NT2/D1 (cell line): Measurements from ENCODE around the gene FAF1.

Experiments used
- SUZ12 ChIP-seq: IDR thresholded peaks from 2 replicates; pipeline ENCODE4 v1.6.1; 2011; ENCODE audit not compliant: insufficient read length, insufficient read depth; ENCODE audit errors: extremely low read depth
- YY1 ChIP-seq: IDR thresholded peaks from 2 replicates; pipeline ENCODE4 v1.6.1; 2011; ENCODE audit not compliant: insufficient read length, insufficient read depth
- ZNF274 ChIP-seq: IDR thresholded peaks from 2 replicates; pipeline ENCODE4 v1.6.1; 2011; ENCODE audit warnings: mild to moderate bottlenecking, low read depth, low read length

GRCh38 chr1:50620680-50621329 is 339.3 kb downstream of the FAF1 start:
- no peak for TF ChIP-seq YY1
- no peak for TF ChIP-seq ZNF274
- TF ChIP-seq SUZ12, result no peak
